NK-92 (cell line): Measurements from ENCODE around the gene CRYGC.
A peak's percentile ranks its signal among the peaks of the same experiment; 100 is the strongest.

Experiments used
- DNase-seq: peaks from one replicate; lab custom pipeline; 2025; ENCODE audit not compliant: unreplicated experiment; lab: John Stamatoyannopoulos, UW

CRYGC gene, protein sequence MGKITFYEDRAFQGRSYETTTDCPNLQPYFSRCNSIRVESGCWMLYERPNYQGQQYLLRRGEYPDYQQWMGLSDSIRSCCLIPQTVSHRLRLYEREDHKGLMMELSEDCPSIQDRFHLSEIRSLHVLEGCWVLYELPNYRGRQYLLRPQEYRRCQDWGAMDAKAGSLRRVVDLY

DNA sequence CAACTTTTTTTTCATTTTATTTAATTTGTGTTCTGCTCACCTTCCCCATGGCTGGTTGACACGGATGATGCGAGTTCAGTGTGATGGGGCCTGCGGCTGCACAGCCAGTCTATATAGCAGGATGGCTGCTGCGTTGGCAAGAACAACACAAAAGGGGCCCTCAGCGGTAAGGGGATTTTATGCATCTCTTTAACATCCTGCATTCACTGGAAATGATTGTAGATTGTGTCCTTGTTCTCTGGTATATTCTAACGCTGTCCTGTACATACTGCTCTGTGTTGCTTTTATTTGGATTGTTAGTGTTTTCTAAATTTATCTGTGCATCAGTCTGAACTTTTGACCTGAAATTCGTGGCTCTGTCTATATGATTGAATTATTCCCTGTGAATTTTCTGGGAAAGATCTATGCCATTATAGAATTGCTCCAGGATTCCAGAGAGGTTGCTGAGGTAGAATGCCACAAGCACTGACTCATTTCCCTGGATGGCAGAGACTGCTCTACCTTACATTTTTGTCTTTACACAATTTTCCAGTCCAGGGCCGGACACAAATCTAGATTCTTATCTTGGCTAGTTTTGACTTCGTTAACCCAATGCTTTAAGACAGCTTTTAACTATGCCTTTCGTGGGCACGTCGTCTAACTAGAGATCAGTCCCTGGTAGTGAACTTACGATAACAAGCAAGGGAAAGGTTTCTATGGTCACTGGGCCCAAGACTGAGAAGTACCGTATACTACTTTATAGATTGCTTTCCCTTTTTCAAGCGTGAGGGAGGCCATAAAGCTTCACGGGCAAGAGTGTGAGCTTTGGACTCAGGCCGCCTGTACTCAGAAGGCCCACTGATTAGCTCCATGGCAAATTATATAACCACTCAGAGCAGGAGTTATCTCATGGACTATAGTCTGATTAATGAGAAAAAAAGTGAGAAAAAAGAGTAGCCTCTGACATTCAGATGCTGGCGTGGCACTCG, at the start of gene CRYGC:
CRYGC (minus strand) TSS at position 85 of the 968 bp plus-strand sequence; CDS start at position 49, 36 bp downstream.
- no peak for DNase-seq

DNA sequence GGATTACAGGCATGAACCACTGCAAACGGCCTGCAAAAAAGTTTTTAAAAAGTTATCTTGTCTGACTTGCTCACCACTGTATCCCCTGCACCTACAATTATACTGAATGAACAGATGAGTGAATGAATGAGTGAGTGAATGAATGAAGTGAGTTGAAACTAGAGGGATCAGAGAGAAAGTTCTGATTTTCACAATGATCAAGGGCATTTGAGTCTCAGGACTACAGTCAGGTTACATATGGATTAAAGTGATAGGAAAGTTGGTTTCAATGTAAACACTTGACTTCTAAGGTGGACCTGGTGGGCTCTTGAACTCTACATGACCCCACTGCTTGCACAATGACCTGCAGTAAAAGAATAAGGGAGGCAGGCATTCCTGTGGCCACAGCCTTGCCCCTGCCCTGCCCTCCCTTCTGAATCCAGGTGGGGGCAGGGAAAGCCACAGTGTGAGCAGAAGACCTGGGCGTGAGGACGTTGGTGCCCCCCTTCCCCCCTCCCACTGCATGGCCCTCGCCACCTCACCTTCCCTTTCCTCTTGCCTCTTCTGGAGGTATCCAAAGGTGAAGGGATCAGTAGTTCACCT, 49.5 kb upstream of the CRYGC start:
- DNase-seq: no peak

DNA sequence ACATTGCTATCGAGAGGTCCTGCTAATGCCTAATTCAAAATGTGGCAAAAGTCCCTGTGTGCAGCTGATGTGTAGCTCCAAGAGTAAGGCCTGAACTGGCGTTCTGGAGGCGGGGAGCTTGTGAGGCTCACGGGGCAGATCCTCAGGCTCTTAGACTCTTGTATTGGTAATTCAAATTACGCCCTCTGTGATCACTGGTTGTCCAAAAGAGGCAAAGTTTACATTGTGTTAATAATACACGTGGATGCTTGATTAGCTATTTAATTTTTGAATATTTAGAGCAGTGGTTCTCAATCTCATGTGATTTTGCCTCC, 46.2 kb upstream of the CRYGC start:
- DNase-seq: no peak

DNA sequence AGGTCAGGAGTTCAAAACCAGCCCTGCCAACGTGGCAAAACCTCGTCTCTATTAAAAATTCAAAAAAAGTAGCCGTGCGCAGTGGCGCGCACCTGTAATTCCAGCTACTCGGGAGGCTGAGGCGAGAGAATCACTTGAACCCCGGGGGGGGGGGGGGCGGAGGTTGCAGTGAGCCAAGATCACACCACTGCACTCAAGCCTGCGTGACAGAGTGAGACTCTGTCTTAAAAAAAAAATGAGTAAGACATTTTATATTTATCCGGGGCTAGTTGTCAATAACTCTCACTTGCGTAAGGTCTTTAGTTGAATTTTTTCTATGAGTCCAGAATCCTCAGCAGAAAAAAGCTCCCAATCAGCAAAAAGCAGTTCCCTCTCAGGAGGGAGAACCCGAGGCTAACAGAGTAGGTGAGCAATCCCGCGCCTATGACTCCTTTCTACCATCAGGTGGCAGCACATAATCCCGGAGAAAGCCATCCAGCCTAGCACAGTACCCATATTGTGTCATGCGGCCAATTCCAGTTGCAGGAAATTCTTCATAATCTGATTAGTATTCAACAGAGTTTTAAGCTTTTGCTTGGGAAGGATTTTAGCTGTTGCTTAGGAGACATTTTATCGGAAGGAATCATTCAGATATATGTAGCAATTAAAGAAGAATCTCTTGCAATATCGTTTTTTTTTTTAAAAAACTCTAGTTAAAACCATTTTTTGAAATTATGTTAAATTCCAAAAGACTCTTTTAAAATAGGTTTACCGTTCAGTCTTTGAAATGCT, 45.6 kb upstream of the CRYGC start:
- DNase-seq: peak; percentile 6

GRCh38 chr2:208174144-208174543, 44.5 kb upstream of the CRYGC start:
- no peak for DNase-seq

DNA sequence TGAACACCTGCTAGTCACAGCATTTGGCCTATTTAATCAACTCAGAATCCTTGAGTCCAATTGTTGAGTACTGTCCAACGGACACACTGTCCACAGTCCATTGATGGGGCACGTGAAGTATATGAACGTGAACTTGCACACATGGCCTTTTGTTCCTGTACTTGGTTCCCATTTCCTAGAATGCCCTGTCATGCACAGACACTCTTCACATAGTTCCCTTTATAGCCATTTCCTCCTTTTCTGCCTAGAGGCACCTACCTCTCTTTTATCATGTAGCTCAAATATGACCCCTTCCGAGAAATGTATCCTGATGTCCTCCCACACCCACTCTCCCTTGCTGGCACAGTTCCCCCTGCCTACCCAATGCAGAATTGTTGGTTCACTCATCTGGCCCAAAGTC, 42.5 kb upstream of the CRYGC start:
- no peak for DNase-seq

DNA sequence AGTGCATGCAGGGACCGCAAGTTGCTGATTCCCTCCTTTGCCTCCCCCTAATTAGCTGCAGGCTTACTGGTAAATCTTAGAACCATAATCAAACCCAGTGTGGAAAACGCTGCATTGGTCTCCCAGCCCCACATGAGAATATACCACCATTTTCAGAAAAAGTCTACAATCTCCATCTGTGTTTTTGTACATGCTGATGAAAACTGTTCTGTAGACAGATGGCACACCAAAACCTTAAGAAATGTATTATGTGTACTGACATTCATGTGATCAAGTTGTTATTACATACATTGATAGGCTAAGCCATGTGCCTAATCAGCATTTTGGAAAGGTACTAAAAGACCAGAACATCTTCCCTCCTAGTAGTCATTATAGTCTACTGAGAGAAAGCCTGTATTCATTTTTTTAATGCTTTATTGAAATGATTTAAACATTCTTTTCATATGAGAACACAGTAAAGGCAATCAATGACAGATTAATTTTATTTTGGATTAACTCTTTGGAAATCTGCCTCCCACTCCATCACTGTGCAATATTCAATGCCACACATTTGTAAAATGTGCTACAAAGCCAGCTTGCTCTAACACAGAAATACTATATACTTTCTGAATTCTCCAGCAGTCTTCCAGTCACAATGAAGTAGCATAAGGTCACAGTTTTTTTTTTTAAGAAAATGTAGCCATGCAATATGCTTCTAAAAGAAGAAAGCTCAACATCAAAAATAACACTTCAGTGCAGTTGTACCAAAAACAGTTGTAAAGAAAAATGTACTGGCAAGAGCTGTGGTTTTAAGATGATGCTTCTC, 35.5 kb upstream of the CRYGC start:
- DNase-seq: no peak

GRCh38 chr2:208163489-208163888, 33.9 kb upstream of the CRYGC start, which contains the start of gene CRYGA:
CRYGA (minus strand) TSS chr2:208163589; CDS start chr2:208163556, 33 bp downstream.
- no peak for DNase-seq

- no peak for DNase-seq
These were observed 26.8 kb upstream of the CRYGC start for GRCh38 chr2:208156439-208156838.

- DNase-seq: no peak
These were observed 23.5 kb upstream of the CRYGC start for GRCh38 chr2:208153156-208153555.

DNA sequence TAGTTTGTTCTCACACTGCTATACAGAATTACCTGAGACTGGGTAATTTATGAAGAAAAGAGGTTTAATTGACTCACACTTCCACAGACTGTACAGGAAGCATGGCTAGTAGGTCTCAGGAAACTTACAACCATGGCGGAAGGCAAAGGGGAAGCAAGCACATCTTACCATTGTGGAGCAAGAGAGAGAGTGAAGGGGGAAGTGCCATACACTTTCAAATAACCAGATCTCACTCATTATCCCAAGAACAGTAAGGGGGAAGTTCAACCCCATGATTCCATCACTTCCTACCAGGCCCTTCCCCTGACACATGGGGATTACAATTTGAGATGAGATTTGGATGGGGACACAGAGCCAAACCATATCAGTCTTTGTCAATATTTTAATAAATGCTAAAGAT, 21.3 kb upstream of the CRYGC start:
- DNase-seq: no peak

- no peak for DNase-seq
These were observed 20.5 kb upstream of the CRYGC start for GRCh38 chr2:208150094-208150493.

DNA sequence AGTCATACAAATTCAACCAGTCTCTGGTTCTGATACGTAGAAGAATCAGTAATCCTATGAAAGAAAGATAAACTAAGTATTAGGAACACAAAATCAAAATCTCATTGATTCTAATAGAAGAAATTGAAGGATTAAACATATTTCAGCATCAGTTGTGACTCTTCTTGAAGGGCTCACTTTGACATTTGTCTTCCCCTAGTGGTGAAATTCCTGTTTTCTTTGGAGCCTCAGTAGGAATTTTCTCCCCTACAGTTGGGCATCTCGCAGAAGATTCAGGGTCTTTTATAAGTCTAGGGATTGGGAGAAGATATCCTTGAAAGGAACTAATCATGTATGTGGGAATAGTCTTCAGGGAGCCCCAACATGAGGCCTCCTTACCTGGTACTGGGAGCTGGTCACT, 19.2 kb upstream of the CRYGC start:
- DNase-seq: no peak

DNA sequence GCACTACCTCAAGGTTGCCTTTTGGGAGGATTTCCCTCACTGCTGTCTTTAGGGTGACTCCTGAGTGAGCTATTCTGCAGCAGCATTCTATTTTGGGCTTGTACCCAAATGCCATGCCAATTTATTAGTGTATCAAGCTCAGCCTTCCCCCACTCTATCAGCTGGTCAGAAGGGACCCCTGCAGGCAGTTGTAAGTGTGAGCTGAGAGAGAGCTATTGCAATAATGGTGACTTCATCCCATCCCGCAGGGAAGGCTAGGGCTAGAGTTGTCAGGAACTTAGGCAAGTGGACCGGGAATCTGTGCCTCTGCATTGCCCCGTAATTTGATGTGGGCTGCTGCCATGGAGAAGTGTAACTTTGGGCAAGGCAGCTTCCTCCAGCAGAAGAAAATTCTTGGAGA, 18.1 kb upstream of the CRYGC start:
- no peak for DNase-seq

- DNase-seq: no peak
These were observed 17.4 kb upstream of the CRYGC start for GRCh38 chr2:208147008-208147407.

DNA sequence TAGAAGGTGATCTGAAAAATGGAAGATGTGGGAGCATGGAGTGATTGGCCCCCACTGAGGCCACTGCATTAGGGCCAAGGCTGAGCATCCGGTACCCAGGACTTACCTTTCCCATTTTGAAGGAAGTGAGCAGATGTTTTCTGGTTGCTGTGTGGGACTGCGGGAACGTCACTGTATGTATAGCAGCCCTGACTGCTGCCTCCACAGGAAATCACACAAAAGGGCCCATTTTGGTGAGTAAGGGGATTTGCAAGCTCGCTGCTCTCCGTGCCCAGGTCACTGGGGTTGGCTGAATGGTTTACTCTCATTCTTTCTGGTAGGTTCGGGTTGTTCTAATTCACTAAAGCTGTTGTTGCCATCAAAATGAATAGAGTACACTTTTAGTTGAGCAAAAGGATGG, 16.4 kb upstream of the CRYGC start, which contains the start of gene CRYGB:
CRYGB (minus strand) TSS at position 153 of the 400 bp plus-strand sequence; CDS start at position 115, 38 bp downstream.
- DNase-seq: no peak

- DNase-seq: no peak
These were observed 13.5 kb upstream of the CRYGC start for GRCh38 chr2:208142925-208143799.

DNA sequence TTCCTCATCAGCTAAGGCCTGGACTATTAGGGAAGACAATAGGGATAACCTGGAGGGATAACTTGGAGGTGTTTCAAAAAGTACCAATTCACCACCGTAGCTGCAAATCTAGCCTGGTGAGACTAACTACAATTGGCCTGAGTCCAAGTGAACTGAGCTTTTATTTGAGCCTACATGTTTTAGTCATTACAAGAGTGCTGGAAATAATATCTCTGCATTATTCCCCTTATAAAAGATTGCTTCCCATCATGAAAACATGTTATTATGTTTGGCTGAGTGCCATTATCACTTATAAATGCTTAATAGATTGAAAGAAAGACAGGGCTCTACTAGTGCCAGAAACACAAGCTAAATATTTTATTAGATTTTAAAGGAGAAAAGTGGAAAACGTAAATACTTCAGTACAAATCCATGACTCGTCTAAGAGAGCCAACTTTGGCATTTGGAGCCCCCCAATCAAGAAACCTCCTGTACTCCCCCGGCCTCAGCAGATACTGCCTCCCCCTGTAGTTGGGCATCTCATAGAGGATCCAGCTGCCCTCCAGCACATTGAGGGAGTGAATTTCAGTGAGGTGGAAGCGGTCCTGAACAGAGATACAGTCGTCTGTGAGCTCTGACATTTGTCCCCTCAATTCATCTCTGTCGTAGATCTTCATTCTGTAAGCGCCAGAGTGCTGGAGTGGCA, 12.8 kb upstream of the CRYGC start:
- no peak for DNase-seq

DNA sequence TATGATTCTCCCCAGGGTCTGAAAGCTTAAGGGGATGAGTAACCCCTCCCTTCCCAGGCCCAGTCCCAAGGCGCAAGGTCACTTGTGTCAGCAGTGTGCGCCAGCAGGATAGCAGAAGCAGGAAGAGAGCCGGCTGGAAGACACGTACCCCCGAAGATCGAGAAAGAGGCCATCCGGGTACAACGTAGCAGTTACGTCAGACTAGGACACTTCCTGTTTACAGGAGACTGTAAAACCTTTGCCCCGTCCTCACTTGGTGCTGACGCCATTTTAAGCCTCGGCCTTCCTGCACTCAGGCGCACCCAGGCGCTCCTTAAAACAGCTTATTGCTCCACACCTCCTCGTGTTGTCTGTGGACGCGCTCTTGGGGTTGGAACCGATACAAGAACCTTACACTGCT, 9.8 kb upstream of the CRYGC start:
- DNase-seq: no peak
